HG03103 (cell line): ENCODE data around the gene ZNF747.
"Not testable (repeated sequence)": the region's sequence is repeated elsewhere in the genome, so short reads cannot be mapped to it uniquely, and the experiment has no call there.

Experiments
- ATAC-seq: cut with Tn5 transposase; IDR thresholded peaks from one replicate; pipeline ENCODE4 v1.9.1; 2021; ENCODE audit warnings: low read depth; ENCODE audit not compliant: unreplicated experiment

ZNF747 gene

DNA sequence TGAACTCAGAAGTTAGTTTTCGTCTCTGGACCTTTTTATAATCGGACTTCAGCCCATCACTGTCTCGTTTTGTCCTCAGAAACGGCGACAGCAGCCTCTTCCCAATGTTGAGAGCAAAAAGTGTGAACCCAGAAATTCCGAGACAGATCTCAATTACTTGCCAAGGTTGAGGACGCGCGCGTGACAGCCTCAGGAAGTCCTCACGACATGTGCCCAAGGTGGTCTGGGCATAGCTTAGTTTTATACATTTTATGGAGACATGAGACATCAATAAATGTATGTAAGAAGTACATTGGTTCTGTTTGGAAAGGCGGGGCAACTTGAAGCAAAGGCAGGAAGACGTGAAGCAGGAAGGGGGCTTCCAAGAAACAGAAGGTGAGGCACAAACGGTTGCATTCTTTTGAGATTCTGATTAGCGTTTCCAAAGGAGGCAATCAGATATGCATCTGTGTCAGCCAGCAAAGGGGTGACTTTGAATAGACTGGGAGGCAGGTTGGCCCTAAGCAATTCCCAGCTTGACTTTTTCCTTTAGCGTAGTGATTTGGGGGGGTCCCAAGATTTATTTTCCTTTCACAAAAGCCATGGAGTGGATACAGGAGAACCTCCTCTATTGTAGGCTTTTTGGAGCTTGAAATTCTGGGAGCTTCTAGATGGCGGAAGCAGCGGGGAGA, 583 bp upstream of the ZNF747 start:
- no peak for ATAC-seq

DNA sequence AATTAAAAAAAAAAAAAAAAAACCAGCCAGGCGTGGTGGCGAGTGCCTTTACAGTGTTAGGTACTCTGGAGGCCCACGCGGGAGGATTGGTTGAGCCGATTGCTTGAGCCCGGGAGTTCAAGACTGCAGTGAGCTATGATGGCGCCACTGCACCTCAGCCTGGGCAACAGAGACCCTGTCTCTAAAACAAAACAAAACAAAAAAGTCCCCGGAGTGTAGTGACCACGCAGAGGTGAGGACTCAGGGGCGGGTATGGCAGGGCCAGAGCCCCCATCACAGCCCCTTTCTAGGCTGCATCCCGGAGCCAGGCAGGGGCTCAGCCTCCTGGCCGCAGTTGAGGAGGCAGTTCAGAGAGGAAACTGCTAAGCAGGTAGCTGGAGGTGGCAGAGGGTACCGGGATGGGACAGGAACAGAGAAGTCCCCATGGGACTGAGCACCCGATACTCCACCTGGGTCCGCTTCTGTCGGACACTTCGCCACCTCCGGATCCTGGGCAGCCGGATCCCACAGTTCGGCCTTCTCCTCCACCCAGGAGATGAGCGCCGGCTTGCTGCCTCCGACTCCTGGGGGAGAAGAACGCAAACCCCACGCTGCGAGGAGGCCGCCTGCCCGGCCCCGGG, 800 bp downstream of the ZNF747 start:
- no peak for ATAC-seq

GRCh38 chr16:30533146-30533522, 1.5 kb downstream of the ZNF747 start:
- ATAC-seq, result no peak

- no peak for ATAC-seq
These were observed 2.1 kb downstream of the ZNF747 start for GRCh38 chr16:30532285-30533145.

DNA sequence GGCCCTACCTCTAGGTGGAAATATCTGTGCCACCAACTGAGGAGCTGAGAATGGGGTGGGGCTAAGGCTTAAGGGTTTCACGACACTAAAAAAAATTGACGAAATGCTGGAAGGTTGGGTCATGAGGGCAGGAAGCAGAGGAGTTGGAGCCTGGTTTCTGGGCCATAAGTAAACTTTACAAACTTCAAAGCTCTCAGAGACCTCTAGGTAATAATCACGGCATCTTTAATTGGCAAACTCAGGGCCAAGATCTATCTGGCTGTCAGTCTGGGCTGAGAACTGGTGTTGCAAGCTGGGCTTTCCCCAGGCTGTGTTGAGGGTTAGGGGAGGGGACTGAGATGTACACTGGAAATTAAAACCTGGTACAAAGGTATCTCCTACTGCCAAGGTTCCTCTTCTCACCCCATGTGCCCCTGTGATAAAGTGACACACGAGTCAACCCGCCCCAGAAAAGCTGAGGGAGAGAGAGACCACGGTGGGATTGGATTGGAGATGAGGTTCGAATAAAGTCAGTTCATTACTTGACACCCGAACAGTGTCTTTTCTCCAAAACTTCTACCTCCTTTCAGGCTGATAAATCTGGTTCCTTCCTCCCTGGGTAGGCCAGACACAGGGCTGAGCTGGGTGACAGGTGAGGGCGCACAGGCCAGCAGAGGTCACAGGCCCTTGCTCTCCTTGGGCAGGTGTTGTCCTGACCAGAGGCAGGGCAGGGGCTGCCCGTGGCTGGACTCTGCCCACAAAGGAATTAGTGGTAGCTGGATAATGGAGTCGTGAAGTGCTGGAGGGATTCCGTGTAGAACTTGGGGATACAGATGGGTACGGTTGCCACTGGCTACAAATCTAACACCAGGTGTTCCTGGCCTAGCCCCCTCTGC, 4.3 kb downstream of the ZNF747 start:
- no peak for ATAC-seq

GRCh38 chr16:30528799-30529457, 5.7 kb downstream of the ZNF747 start:
- no peak for ATAC-seq

DNA sequence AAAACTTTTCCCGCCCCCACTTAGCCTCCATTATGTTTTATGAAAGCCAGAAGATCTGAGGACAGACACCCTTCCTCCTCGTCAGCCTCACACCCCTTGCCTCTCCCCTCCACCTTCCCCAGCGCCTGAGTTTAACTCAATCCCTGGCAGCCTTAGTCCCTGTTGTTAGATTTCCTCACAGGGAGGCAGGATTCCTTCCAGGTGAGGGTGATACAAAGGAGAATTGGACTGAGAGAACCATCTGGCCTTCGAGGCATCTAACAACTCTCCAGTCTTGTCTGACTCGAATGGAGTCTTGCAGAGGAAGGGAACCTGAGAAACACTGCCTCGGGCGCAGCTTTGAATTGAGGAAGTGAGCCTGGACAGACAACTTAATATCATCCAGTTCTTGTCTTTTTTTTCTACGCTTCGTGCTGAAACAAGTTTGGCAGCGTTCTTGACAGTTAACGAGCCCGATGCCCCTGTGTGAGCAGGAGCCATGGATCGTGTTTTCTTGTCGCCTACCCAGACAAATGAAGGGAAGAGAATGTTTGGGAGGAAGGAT, 7.0 kb downstream of the ZNF747 start:
- no peak for ATAC-seq

- ATAC-seq, result peak; percentile 75
These were observed 7.6 kb downstream of the ZNF747 start for GRCh38 chr16:30526823-30527634.

GRCh38 chr16:30526137-30526822, 8.4 kb downstream of the ZNF747 start, which contains the start of gene ZNF768:
TSS of gene ZNF768 (minus strand) at chr16:30526566. CDS start at chr16:30526413, 153 bp downstream.
- ATAC-seq, result peak; percentile 13

DNA sequence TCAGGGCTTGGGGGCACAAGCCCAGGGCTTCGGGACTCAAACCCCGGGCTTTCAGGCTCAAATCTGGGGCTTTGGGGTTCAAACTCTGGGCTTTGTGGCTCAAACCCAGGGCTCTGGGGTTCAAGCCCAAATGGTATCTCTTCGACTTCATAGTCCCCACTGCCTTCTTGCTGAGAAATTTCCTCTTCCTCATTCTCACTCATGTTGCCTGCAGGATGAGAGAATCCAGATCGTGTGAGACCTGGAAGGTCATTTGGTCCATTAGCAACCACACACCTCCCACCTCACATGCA, 8.9 kb downstream of the ZNF747 start:
- ATAC-seq, result no peak

DNA sequence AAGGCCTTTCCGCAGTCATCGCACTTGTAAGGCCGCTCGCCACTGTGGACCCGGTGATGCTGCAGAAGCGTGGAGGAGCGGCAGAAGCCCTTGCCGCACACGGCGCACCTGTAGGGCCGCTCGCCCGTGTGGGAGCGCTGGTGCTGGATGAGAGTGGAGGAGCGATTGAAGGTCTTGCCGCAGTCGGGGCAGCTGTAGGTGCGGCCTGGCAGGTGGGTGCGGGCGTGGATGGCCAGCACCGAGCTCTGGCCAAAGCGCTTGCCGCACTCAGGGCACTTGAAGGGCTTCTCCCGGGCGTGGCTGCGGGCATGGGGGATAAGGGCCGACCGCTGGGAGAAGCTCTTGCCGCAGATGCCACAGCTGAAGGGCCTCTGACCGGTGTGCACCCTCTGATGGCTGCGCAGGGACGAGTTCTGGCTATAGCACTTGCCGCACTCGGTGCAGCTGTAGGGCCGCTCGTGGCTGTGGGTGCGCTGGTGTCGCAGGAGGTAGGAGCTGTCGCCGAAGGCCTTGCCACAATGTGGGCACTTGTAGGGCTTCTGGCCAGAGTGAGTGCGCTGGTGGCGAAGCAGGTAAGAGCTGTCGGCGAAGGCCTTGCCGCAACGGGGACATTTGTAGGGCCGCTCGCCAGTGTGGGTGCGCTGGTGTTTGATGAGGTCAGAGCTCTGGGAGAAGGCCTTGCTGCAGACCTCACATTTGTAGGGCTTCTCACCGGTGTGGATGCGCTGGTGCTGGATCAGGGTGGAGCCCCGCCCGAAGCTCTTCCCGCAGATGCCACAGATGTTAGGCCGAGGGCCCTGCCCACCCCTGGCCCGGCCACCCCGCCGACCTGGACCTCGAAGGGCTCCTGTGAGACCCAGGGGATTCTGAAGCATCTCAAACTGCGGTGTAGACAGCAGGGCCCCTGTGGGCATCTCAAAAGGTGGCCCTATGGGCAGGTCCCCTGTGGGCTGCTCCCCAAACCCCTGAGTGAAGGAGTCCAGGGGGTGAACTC, 9.8 kb downstream of the ZNF747 start:
- no peak for ATAC-seq

DNA sequence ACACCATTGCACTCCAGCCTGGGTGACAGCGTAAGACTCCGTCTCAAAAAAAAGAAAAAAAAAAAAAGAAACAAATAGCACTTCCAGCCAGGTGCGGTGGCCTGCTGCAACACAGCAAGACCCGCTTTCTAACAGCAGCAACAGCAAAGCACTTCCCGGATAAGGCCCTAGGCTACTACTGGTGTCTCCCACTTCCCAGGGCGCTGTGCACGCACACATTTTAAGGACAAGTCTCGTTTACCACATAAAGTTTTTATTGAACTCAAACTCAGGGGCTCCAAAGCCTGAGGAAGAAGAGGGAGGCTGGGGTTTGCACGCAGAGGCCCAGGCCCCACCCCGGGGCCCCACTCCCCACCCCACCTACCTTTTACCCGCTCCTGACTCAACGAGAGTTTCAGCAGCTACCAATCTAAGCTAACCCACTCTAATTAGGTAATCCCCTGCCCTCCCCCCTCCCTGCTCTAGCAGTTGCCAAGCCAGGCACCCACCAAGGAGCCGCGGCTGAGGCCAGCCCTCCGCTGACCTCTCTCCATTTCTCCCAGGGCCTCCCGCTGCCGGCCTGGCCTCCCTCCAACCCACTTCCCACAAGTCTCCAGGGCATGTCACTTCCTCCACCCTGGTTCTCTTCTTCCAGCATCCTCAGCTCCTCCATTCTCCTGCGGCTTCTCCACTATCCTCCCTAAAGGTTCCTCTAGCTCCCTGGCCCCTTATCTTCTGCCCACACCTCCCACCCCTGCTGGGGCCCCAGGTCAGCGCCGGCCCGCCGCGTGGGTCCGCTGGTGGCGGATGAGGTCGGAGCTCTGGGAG, 10.7 kb downstream of the ZNF747 start:
- ATAC-seq, result no peak

GRCh38 chr16:30522702-30523463, 11.8 kb downstream of the ZNF747 start:
- not testable (repeated sequence) for ATAC-seq

DNA sequence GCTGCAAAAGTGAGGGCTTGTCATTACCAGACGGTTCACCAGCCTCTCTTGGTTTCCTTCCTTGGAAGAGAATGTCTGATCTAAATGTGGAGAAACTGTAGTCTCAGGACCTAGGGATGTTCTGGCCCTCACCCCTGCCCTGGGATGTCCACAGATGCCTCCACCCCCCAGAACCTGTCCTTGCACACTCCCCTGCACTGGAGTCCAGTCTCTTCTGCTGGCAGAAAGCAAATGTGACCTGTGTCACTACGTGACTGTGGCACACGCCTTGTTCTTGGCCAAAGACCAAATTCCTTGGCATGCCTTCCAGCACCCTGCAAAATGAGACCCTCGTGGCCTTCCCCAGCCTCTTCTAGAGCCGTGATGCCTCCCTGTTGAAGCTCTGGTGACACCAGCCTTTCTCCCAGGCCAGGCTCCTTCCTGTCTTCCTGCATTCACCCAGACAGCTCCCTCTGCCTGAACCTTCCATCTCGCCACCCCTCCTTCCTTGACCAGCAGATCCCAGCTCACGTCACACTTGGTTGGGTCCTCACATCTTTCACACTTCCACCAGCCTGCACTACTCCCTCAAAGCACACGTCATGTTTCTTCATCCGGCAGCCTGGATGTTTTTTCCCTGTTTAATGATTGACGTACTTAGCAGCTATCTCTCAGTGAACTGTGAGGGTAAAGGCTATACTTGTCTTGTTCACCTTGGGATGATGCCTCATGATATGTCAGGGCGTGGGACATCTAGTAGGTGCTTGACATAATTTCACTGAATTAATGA, 12.6 kb downstream of the ZNF747 start:
- no peak for ATAC-seq

- ATAC-seq, result no peak
These were observed 13.2 kb downstream of the ZNF747 start for GRCh38 chr16:30521476-30521872.
